ENCODE measurements around the gene VSIG10L2. TPM values are rescaled to one million over a fixed set of nuclear protein-coding genes. Genes with fewer than 3 reads are reported as not detected.
A peak's percentile ranks its signal among the peaks of the same experiment; 100 is the strongest.

VSIG10L2 gene
- total RNA-seq, 1 experiment from 2014 or later, result not detected

DNA sequence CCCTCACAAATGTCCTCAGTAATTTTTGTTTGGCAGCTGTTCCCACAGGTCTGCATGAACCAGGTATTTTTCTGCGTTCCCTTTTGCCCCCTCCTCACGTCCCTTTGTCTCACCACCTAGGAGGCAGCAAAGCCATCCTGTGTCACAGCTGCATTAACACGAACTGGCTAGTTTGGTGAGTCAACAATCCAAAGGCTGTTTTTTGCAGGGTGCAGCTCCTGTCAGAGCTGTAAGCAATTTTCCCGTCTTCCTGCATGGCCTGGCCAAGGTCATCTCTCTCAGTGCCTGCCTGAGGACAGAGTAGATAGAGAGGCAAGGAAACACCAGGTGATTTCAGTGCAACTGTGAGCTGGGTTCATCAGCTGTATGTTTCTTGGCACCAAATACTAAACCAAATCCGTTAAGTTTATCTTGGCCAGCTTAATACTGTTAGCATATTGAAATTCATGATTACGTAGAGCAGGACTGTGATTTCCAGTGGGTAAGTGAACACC, 20.6 kb upstream of the VSIG10L2 start:
- Histone ChIP-seq H3K4me2 (ENCODE audit: insufficient read depth, insufficient read length, low read length) (no peak overlapping the region), H2BK12ac (ENCODE audit: insufficient read length, low read depth, low read length) (no peak overlapping the region), H3K9me3 (ENCODE audit: control insufficient read depth, low read depth, low read length) (no peaks in the 10 kb centered on the region), H3K9ac (ENCODE audit: extremely low read depth, insufficient read length, low read length) (no peak overlapping the region), H4K8ac (replicated peaks; ENCODE audit: insufficient read length, low read depth, low read length) (no peak overlapping the region), H4K20me1 (ENCODE audit: control insufficient read depth, insufficient read depth, insufficient read length) (no peaks in the 10 kb centered on the region), H2AK5ac (ENCODE audit: insufficient read length, low read length) (no peak overlapping the region), H3K79me2 (ENCODE audit: insufficient read depth, low read length) (no peaks in the 10 kb centered on the region), H3K79me1 (ENCODE audit: insufficient read depth, low read depth, low read length, poor library complexity, severe bottlenecking) (no peaks in the 10 kb centered on the region), H3K18ac (ENCODE audit: insufficient read length, low read depth, low read length) (no peak overlapping the region), H2BK120ac (ENCODE audit: low read depth, low read length, poor library complexity, severe bottlenecking) (no peak overlapping the region), H3K4ac (ENCODE audit: low read depth, low read length) (no peak overlapping the region), H4K91ac (ENCODE audit: insufficient read length, low read depth, low read length) (no peak overlapping the region), H3K23me2 (ENCODE audit: insufficient read length, low read depth, low read length, poor library complexity, severe bottlenecking) (no peaks in the 10 kb centered on the region), H3K23ac (ENCODE audit: insufficient read length, low read depth, low read length) (no peak overlapping the region), H3K27me3 (ENCODE audit: insufficient read depth, low read length) (no peaks in the 10 kb centered on the region), H3K14ac (ENCODE audit: insufficient read depth, low read length) (no peak overlapping the region), H2BK15ac (ENCODE audit: low read depth, low read length) (no peak overlapping the region), H3K4me1 (ENCODE audit: insufficient read depth, low read length) (no peaks in the 10 kb centered on the region), H2AFZ (ENCODE audit: low read length) (no peak overlapping the region), H3K27ac (ENCODE audit: insufficient read length, low read depth, low read length) (no peak overlapping the region), H4K5ac (ENCODE audit: insufficient read length, low read depth, low read length) (no peak overlapping the region), H3T11ph (ENCODE audit: low read length) (no peak overlapping the region), H3K56ac (ENCODE audit: insufficient read length, low read depth, low read length) (no peak overlapping the region), H2BK20ac (ENCODE audit: low read depth, low read length, poor library complexity, severe bottlenecking) (no peak overlapping the region), H2BK5ac (ENCODE audit: insufficient read length, low read length) (no peak overlapping the region)
- Mint-ChIP-seq H3K27ac (peak overlapping the region in 1 of 3 experiments; percentile 23; a peak in 1 of 7 replicates), H3K9me3 (no peaks in the 10 kb centered on the region; a peak in 1 of 5 replicates), H3K27me3 (ENCODE audit: low read depth) (peaks cover 3% of the 10 kb centered on the region), H3K4me3 (no peak overlapping the region), H3K4me1 (peaks cover 14 to 17% of the 10 kb centered on the region in 2 experiments), H3K36me3 (ENCODE audit: insufficient read depth in 1 of 3, low read depth in 3 of 3) (no peaks in the 10 kb centered on the region)
- no CpG with 5 or more reads among the region's 6 CpGs for WGBS (ENCODE audit: extremely low coverage, insufficient read length, low lambda C conversion rate)
- no peak for TF ChIP-seq CTCF (conservative IDR thresholded peaks at IDR 0.05)
- no peak for DNase-seq

All from H9 (cell line).